GM18520 (cell line): ENCODE data around the gene FGF14.
"Not testable (repeated sequence)": the region's sequence is repeated elsewhere in the genome, so short reads cannot be mapped to it uniquely, and the experiment has no call there.

Experiments
- ATAC-seq: cut with Tn5 transposase; IDR thresholded peaks from one replicate; pipeline ENCODE4 v1.9.1; 2021; ENCODE audit not compliant: unreplicated experiment

The FGF14 gene

DNA sequence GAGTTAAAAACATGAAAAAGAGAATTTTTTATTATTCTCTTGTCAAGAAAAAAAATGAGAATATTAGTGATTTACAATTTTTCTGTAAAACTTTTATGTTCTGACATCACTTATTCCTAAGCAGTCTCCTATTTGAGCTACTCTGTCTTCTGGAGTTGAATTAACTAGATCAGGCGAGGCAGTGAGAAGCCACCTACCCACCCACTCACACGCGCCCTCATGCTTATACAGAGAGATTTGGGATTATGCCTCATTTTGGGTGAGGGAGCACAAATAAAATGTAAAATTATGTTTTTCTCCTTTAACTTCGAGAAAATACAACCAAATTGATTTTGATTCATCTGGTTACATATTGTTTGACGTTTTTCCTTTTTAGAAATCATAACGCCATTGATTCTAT is 524.9 kb downstream of the FGF14 start:
- no peak for ATAC-seq

DNA sequence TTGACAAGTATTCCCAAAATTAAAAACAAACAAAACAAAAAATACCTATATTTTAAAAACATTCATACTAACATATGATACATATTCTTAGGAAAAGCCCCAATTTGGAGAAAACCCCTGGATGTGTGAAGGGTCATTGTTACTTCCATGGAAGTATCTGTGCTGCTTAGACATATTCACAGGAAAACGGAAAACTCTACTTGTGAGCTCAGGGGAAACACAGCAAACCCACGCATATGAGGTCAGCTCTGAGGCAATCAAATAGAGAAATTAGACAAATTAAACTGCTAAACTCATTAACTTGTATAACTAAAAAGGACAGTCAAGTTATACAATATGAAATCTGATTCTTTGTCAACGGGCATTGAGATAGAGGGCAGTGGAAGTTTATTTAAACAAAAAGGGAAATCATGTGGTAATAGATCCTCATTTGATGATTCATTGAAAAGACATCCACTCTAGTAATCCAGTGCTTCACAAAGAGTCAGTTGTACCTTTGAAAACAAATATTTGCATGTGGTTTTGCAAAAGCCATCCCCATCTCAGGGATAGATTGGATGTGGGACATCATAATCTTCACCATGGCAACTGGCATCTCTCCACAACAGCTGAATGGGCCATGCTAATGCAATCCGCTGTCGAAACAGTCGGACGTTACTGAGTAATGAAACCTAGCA is 526.0 kb downstream of the FGF14 start:
- ATAC-seq: no peak

DNA sequence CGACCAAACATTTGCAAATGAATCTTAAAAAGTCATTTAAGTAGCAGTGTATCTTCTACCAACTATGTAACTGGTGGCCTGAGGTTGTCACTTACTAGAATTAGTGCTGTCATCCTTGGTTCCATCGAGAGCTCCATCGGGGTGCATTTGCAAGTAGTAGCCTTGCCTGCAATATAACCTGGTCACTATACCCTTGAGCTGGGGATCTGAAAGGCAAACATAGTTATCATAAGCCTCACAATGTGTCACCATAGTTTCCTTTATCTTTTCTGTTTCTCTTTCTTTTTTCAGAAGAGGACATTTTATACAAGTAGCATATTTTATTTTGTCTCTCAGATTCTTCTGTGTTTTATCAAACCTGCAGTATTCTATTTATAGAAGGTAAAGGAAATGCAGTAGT is 526.8 kb downstream of the FGF14 start:
- no peak for ATAC-seq

DNA sequence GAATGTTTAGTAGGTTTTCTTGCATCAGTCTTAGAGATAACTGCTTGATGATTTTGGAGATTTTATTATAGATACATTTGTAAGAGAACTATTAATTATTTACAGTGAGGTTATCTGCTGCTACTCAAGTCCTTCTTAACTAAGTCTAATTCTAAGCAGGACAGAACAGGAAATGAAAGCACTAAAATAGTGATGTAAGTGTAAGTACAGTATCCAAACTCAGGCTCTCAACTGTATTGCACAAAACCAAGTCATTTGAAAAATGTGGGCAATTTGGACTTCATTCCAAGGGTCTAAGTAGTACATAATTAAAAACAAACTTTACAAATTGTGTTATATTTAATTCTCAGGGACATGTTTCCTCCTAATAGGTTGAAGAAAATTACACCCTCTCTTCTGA is 532.3 kb downstream of the FGF14 start:
- ATAC-seq: peak; percentile 75

DNA sequence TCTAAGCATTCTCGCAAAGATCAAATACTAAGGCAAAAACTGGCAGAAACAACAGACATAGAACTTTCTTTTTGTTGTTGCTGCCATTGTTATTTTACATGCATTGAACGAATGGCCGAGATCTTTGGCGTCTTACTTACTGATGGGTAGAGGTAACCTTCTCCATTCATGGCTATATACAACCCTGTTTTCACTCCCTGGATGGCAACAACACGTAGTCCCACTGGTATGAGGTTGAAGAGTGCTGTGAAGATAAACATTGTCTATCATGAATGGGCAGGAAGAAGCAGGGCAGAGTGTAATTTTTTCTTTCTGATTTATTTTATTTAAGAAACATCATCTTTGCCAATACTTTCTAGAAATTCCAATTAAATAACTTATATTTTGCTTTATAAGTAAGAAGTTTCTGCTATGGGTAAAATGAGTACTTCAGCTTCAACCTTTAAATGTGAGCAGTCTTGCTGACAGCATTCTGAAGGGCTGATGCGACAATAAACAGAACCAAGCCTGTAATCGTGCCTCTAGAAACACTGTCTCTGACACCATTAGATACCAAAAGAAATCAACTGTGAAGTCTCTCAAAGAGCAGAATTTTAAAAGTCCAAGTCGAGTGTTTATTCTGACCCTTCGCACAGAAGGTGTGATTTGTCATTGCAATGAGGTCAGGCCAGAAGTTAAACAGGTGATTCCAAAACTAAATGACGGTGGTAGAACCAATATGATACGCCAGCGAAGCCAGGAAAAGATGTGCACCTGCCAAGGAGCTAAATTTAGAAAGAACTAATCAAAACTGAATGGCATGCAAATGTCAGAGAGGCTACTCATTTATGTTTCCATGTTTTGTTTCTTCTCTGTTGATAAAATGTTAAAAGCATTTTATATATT is 533.0 kb downstream of the FGF14 start:
- no peak for ATAC-seq

DNA sequence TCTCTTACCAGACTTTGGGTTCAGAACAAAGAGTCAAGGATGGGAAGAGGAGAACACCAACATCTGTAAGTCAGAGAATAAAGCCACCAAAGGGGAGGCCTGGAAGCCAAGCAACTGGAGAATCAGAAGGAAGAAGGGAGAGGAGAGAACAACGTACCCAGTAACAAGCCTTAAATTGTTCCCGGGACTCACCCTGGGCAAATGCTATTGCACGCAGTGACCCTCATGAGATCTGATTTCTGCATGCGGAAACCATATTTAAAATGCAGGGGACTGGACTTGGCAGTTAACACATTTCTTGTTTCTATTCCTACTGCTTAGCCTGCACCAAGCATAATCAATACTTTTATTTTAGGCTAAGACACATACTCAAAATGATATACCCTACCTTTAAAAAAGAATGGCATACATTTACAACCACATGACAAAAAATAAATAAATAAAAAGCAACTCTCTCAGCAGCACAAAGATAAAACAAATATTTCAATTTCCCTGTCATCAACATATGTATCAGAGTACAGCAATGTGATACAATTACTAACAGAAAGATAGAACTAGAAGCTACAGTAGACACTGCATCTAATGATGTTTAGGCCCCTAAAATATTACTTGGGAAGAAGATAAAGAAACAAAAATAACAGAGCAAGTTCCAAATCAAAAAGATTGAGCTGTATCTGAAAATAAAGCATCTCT is 534.8 kb downstream of the FGF14 start:
- no peak for ATAC-seq

DNA sequence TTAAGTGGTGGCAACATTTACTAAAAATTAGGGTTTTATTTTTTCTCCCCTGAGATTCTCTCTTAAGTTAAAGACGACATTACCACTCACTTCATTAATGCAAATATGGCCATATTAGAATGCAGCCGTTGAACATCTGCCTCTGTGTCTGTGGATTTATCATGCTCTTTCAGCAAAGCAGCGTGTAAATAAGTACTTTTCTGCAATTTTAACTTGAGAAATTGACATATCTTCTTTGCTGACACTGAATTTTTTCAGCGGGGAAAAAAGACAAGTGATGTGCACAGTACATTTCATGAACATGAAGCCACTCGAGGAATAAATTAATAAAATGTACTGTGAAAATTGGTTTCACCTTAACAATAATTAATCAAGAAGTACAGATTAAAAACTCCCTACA is 543.0 kb downstream of the FGF14 start:
- no peak for ATAC-seq

DNA sequence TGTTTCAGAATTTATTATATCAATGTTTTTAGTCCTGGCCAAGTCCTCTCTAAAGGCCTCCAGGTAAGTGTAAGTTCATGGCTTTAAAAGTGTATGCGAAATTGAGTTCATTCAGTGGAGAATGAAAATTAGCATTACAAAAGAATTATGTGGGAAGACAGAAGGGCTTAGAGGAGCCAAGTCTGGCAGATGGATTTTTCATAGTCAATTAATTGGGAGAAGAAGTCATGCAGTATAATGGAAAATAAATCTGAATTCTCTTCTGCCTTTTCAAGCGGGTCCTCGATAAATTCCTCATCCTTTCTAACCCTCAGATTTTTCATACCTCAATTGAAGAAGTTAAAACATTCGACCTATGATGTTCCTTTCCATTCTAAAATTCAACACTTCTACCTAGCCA is 555.1 kb downstream of the FGF14 start:
- ATAC-seq: no peak

DNA sequence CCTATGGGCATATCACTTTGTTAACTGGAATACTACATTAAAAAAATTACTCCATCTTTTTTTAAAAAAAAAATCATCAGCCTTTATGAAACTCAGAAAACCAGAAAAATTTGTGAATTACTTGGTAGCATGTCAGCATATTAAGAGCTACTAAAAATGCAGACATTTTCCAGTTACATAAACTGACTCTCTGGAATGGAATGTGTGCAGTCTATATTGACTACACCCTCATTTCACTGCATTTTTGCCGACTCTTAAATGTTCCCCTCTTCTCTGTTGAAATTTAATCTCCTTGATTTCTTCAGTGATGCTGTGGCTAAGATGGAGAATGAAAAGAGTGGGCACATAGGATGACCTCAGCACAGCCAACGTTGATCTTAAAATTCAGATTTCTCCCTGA is 555.6 kb downstream of the FGF14 start:
- no peak for ATAC-seq

DNA sequence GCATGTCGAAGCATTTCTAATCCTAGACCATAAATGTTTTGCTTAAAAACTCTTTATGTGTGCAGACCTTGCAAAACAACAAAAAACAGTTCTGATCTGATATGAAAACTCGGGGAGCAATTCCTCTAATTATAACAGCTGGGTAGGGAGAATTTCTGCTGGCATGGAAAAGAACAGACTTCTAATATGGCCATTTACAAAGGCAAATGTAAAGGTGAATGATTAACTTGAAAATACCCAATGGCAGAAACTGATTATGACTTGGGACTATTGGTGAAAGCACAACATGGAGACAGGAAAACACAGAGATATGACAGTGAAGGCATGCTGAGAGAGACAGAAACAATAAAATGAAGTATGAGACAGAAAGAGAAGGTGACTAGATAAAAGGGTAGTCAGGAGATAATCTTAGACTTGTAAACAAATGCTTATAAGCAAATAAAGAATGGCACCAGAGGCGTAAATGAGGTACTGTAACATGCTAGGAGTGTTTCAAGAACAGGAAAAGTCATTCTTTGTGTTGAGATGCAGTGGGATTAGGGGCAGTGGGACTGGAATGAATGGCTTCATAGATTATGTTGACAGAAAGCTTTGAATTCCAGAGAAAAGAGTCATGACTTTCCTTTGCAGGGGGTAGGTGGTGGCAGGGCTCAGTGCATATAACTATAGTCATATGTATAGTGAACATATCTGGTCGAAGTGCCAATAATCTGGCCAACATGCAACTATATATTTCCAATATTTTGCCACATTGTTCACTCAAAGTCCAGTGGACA is 556.4 kb downstream of the FGF14 start:
- ATAC-seq: no peak

DNA sequence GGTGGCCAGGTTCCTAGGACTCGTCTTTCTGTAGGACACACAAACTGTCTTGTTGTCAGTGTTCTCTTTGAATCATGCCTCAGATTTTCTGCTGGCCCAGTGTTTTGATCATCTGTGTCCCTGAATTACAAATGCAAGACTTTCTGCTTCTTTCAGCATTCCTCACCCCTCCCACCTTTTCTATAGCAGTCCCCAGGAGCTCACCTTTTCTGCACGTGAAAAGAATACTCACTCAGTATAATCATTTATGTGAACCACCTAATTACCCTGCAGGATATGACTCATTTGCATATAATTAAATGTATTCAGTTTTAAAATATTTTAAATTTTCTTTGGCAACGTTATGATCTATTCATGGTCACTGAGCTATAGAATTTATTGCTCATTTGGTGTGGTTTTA is 560.1 kb downstream of the FGF14 start:
- ATAC-seq: no peak

DNA sequence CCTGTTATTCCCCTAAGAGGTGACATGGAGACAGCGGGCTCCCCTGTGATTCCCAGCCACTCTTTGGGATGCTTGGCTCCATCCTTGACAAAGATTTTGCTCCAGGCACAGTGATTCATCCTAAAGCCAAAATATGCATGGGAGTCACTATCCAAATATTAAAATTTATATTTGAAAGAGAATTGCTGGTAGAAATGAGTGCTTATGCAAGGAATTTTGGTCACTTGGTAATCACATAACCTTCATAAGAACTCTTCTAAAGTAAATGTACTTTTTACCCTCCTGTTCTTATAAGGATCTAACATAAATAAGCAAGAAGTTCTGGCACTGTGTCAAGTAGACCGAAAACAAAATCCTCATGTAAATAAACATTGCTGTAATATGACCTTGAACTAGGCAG is 563.5 kb downstream of the FGF14 start:
- no peak for ATAC-seq

DNA sequence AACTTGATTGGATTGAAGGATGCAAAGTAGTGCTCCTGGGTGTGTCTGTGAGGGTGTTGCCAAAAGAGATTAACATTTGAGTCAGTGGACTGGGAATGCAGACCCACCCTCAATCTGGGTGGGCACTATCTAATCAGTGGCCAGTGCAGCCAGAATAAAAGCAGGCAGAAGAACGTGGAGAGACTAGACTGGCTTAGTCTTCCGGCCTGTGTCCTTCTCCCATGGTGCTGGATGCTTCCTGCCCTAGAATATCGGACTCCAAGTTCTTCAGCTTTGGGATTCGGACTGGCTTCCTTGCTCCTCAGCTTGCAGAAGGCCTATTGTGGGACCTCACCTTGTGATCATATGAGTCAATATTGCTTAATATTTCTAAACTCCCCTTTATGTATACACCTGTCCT is 564.1 kb downstream of the FGF14 start:
- not testable (repeated sequence) for ATAC-seq

DNA sequence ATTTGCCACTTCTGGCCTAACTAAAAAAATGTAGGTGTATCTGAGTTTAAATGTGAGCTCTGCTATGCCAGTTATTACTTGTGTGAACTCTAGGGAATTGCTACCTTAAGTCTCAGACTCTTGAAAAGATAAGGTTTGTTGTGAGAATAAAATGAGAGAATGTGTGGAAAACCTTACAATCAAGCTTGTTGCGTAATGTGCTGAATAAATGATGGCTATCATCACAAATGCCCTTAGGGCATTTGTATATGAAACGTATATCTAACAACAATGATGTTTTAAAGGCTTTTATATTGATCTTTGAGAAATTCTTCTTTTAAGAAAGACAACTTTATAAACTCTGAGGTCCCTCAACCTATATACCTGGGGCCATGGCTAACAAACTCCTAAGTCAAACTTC is 564.6 kb downstream of the FGF14 start:
- ATAC-seq: no peak

DNA sequence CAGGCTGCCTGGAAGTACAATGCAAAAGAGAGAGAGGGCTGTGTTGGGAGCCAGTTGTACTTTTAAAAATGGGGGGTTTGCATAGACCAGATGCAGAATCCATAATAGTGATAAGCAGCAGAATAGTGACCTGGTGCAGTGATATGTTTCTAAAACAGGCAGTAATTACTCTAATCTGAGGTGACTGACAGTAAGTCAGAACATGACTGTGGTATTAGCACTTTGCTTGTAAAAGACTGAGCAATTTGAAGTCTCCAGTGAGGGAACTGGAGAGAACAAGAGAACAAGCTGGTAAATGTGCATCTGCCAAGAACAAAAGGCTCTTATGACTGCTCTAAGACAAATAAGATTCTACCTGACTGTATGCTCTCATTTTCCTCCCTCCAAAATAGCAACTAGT is 565.9 kb downstream of the FGF14 start:
- no peak for ATAC-seq

DNA sequence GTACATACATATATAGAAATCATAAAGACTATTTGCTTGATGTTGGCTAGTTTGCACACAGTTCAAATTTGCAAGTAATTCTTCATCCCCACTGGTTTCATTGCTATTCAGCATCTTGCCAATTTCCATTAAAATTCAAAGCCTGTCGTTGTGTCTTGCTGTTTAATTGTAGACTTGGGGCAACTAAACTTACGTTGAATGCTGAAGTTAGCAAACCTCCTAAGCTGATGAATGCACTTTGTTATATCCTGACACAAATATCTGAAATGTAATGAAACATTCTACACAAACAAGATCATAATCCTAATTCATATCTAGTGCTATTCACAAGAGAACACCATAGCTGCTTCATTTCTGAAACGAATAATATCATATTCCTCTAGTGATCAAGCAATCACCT is 568.2 kb downstream of the FGF14 start:
- no peak for ATAC-seq

DNA sequence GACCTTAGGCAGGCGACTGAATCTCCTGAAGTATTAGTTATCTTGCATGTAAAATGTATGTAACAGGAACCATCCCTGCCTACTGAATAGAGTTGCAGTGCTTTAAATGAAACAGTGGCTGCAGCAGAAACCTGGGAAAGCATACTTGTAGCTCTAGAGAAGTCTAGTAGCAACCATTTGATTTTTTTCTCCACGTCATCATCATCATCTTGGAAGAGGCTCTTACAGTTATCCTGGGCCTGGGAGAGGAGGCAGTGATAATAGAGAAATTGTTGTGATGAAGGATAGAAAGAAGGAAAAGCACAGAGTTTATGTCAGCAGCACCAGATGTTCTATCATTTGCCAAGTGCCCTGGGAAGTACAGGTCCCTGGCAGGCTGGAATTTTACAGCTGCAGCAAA is 571.8 kb downstream of the FGF14 start:
- no peak for ATAC-seq

DNA sequence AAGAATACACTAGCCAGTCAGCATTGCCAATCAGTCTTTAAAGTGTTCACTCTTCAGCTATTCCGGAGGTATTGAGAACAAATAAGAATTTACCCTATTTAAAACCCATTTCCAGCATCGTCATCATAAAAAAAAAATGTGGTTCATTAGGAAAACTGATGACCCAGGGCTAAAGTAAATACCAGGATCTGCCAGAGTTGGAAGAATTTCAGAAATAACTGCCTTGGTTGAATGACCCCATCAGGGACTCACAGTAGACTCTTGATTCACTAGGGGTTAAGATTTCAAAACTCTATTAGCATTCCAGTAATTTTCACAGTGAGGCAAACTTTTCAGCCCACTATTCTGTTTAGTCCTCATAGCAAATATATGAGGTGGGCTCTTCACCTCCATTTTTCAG is 572.4 kb downstream of the FGF14 start:
- ATAC-seq: no peak

DNA sequence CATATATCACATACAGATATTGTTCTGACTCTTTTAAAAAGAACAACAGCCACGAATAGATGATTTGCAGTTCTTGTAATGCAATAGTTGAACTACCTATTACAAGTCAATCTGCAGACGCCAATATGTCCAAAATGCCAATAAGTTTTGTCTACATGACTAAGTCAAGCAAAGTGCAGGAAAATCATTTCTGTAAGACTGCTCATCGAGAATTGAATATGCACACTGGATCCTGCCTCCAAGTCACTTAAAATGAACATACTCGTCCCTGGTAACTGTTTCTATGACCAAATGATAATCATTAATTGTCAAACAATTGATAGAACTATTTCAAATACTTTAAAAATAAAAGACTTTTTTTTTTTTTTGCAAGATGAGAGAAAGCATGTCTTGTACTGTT is 573.7 kb downstream of the FGF14 start:
- no peak for ATAC-seq

DNA sequence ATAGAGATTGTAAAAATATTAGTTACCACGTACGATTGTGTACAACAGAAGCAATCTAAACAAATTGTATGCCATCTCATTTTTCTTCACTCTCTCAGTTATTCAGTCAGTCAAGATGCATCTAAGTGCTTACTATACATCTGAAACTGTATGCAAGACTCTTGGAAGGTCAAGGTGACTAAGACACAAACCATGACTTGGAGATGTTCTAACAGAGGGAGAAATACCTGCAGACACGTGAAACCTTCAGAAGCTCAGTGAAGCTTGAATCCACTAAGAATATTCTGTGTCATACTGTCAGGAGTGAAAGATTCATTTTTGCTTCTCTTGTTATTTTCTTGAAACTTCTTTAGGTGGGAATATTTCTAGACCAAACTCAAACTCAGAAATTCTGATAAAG is 584.0 kb downstream of the FGF14 start:
- ATAC-seq: no peak

DNA sequence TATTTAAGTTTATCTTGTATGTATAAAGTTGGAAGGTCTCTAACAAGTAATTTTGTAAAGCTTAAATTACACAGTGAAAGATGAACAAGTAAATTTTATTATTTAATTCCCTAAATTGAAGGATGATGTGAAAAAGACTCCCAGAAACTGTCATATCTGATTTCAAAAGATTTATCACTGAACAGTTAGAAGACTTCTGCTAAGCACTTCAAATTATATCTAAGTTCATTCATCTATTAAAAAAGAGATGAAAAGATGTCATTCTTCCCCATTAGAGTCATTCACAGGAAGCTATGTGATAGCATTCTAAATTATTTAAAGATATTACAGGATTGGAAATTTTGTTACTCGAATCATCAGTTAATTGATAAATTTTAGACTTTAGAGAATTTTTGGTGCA is 590.0 kb downstream of the FGF14 start:
- ATAC-seq: no peak
